ENCODE results near the gene TEPSIN.

TEPSIN gene

GRCh38 chr17:81186203-81186602 is 52.7 kb downstream of the TEPSIN start:
- no peak overlapping the region for H3K4me2 ChIP-seq (ENCODE audit: low read depth, low read length)
- no peak overlapping the region for H3K4me3 ChIP-seq (ENCODE audit: low read length)
- no peak for DNase-seq
- H3K9ac ChIP-seq (ENCODE audit: low read length): no peak overlapping the region
- no peak overlapping the region for H3K27ac ChIP-seq (ENCODE audit: low read length)
- no peaks in the 10 kb centered on the region for H3K9me3 ChIP-seq (replicated peaks; ENCODE audit: insufficient read depth, low read length)
- no peak overlapping the region for H2AFZ ChIP-seq (ENCODE audit: low read length)
- H3K79me2 ChIP-seq (ENCODE audit: low read length): no peaks in the 10 kb centered on the region
- TF ChIP-seq EZH2phosphoT487 (IDR thresholded peaks at IDR 0.05; ENCODE audit: low read length) (no peak), CTCF (IDR thresholded peaks at IDR 0.05; ENCODE audit: low read length) (no peak), EZH2 (optimal IDR thresholded peaks at IDR 0.05; ENCODE audit: low read depth, low read length) (no peak)
- H3K4me1 ChIP-seq (ENCODE audit: low read length): no peaks in the 10 kb centered on the region
- H3F3A ChIP-seq (ENCODE audit: insufficient read depth, low read length): no peaks in the 10 kb centered on the region
- H3K9me2 ChIP-seq (replicated peaks; ENCODE audit: insufficient read depth, low read length): no peaks in the 10 kb centered on the region
- no peaks in the 10 kb centered on the region for H3K36me3 ChIP-seq (replicated peaks; ENCODE audit: insufficient read depth, low read length)
- no peaks in the 10 kb centered on the region for H4K20me1 ChIP-seq (ENCODE audit: insufficient read depth, low read length)
- H3K27me3 ChIP-seq (replicated peaks; ENCODE audit: insufficient read depth, low read length): peaks cover 44% of the 10 kb centered on the region

- no peak overlapping the region for H2AFZ ChIP-seq (ENCODE audit: low read length)
- no peak overlapping the region for H3K27ac ChIP-seq (ENCODE audit: low read length)
- no peaks in the 10 kb centered on the region for H3K4me1 ChIP-seq (ENCODE audit: low read length)
- no peaks in the 10 kb centered on the region for H3K9me3 ChIP-seq (replicated peaks; ENCODE audit: insufficient read depth, low read length)
- TF ChIP-seq EZH2 (optimal IDR thresholded peaks at IDR 0.05; ENCODE audit: low read depth, low read length) (no peak), CTCF (IDR thresholded peaks at IDR 0.05; ENCODE audit: low read length) (no peak), EZH2phosphoT487 (IDR thresholded peaks at IDR 0.05; ENCODE audit: low read length) (no peak)
- no peak overlapping the region for H3K4me2 ChIP-seq (ENCODE audit: low read depth, low read length)
- no peak overlapping the region for H3K9ac ChIP-seq (ENCODE audit: low read length)
- DNase-seq: no peak
- H3K4me3 ChIP-seq (ENCODE audit: low read length): no peak overlapping the region
- H3K27me3 ChIP-seq (replicated peaks; ENCODE audit: insufficient read depth, low read length): peaks cover 60% of the 10 kb centered on the region
- no peaks in the 10 kb centered on the region for H4K20me1 ChIP-seq (ENCODE audit: insufficient read depth, low read length)
- no peaks in the 10 kb centered on the region for H3K79me2 ChIP-seq (ENCODE audit: low read length)
- H3F3A ChIP-seq (ENCODE audit: insufficient read depth, low read length): no peaks in the 10 kb centered on the region
- H3K36me3 ChIP-seq (replicated peaks; ENCODE audit: insufficient read depth, low read length): no peaks in the 10 kb centered on the region
- H3K9me2 ChIP-seq (replicated peaks; ENCODE audit: insufficient read depth, low read length): no peaks in the 10 kb centered on the region
These were observed 54.3 kb downstream of the TEPSIN start for GRCh38 chr17:81184555-81184954.

- Histone ChIP-seq H3K9me2 (replicated peaks; ENCODE audit: insufficient read depth, low read length) (no peaks in the 10 kb centered on the region), H3K4me3 (ENCODE audit: low read length) (no peak overlapping the region), H3K9me3 (replicated peaks; ENCODE audit: insufficient read depth, low read length) (no peaks in the 10 kb centered on the region), H3K9ac (ENCODE audit: low read length) (no peak overlapping the region), H3F3A (ENCODE audit: insufficient read depth, low read length) (no peaks in the 10 kb centered on the region), H4K20me1 (ENCODE audit: insufficient read depth, low read length) (no peaks in the 10 kb centered on the region), H3K4me2 (ENCODE audit: low read depth, low read length) (no peak overlapping the region), H3K27me3 (replicated peaks; ENCODE audit: insufficient read depth, low read length) (peaks cover 67% of the 10 kb centered on the region), H3K4me1 (ENCODE audit: low read length) (no peaks in the 10 kb centered on the region), H3K27ac (ENCODE audit: low read length) (no peak overlapping the region), H2AFZ (ENCODE audit: low read length) (no peak overlapping the region), H3K79me2 (ENCODE audit: low read length) (no peaks in the 10 kb centered on the region), H3K36me3 (replicated peaks; ENCODE audit: insufficient read depth, low read length) (no peaks in the 10 kb centered on the region)
- DNase-seq: no peak
- TF ChIP-seq CTCF (IDR thresholded peaks at IDR 0.05; ENCODE audit: low read length) (no peak), EZH2phosphoT487 (IDR thresholded peaks at IDR 0.05; ENCODE audit: low read length) (no peak), EZH2 (optimal IDR thresholded peaks at IDR 0.05; ENCODE audit: low read depth, low read length) (no peak)
These were observed 55.0 kb downstream of the TEPSIN start for GRCh38 chr17:81183807-81184206.
